GM21825 (cell line): ENCODE data around the gene TENT4B.

ENCODE experiments used
- ATAC-seq: cut with Tn5 transposase; IDR thresholded peaks from one replicate; pipeline ENCODE4 v1.9.1; 2021; ENCODE audit warnings: mild to moderate bottlenecking, moderate library complexity; ENCODE audit not compliant: unreplicated experiment

Gene TENT4B

DNA sequence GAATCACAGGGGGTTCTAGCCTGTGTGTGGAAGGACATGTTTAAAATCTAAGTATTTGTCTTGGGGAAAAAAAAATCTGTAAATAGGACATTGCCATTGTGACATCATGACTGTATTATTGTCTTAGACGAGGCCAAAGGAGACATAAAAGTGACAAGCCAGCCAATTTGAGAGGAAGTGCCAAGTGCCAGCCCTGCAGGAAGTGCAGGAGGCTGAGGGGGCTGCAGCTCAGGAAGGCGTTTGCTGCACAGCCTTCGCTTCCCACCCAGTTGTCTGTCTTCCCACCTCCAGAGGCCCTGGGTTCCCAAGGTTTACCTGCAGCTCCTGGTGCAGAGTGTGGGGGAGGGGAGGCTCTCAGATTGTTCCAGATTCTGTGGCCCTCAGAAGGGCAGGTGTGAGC, 114.5 kb downstream of the TENT4B start:
- no peak for ATAC-seq

DNA sequence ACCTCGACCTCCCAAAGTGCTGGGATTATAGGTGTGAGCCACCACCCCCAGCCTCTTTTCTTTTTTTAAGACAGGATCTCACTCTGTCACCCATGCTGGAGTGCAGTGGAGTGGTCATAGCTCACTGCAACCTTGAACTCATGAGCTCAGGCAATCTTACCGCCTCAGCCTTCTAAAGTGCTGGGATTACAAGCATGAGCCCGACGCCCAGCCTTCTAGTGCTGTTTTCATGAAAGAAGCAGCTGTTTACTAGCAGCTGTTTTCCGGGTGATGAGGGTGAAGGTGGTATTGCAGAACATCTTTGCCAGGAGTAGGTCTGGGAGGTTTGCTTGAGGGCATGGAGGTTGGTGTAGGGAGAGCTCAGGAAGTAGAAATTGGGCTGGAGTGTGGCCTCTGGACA, 115.2 kb downstream of the TENT4B start:
- no peak for ATAC-seq

DNA sequence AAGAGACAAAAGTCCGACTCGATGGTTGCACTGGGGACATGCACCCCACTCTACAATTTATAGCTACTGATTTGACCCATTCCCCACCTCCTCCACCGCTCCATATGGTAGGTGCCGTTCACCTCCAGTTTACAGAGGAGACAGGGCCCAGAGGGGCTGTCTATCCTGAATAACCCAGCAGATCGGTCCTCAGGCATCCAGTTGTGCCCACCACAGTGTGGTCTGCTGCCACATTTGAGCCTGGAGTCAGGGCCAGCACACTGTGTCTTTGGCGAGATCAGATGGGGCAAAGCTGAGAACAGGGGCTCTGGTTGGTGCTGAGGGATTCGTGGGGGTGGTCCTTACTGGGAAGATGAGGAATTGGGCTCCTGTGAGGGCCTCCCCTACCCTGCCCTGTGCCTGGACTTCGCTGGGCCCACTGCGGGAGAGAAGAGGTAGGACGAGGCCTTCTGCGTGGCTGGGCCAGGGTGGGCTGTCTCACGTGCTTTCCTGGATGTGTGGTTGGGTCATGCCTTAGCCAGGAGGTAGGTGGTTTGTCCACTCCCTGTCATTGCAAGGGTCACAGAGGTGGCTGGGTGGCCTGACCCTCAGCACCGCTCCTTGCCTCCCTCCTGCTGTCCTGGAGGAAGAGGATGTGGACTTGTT, 116.1 kb downstream of the TENT4B start:
- ATAC-seq: no peak

DNA sequence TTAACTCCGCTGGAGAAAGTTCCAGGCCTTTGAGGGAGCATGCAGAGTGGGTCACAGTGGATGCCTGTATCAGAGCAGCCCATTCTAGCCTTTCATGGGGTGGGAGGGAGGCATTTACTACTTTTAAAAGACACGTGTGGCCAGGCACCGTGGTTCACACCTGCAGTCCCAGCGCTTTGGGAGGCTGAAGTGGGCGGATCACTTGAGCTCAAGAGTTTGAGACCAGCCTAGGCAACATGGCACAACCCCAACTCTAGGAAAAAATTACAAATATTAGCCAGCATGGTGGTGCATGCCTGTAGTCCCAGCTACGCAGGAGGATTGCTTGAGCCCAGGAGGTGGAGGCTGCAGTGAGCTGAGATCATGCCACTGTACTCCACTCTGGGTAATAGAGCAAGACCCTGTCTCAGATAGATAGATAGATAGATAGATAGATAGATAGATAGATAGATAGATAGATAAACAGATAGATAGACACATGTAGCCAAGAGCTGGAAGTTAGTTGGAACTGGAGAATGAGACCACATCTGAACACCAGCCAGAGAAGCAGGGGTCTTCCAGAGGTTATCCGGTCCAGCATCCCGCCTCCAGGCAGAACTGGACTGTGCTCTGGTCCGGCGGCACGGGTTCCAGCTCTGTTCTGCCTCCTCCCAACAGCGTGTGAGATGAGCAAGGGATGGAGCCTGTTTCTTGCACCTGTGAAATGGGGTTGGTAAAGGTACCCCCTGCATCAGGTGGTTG, 116.8 kb downstream of the TENT4B start:
- no peak for ATAC-seq

DNA sequence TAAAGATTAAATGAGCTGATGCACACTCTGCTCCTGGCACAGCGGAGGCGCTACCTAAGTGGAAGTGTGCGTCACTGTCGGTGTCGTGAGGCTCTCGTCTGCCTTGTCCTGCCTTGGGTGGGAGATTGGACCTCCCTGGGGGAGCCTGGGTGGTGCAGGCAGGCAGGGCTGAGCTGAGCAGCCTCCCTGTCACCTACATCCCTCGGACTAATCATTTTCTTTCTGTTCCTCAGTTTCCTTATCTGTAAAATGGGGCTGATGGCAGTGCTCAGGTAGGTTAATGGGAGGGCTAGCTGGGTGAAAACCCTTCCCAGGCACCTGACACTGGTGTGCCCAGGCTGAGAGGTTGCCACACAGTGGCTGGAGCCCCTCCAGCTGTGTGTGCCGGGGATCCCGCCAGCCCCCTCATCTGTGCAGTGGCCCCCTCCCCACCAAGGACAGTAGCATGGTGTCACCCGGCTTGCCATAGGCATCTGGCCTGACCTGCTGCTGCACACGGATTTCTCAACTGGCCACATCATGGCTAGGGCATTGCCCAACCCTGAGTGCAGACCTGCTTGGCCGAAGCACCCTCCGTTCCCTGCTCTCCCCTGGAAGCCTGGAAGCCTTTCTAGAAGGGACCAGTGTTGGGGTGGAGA, 117.5 kb downstream of the TENT4B start:
- no peak for ATAC-seq

DNA sequence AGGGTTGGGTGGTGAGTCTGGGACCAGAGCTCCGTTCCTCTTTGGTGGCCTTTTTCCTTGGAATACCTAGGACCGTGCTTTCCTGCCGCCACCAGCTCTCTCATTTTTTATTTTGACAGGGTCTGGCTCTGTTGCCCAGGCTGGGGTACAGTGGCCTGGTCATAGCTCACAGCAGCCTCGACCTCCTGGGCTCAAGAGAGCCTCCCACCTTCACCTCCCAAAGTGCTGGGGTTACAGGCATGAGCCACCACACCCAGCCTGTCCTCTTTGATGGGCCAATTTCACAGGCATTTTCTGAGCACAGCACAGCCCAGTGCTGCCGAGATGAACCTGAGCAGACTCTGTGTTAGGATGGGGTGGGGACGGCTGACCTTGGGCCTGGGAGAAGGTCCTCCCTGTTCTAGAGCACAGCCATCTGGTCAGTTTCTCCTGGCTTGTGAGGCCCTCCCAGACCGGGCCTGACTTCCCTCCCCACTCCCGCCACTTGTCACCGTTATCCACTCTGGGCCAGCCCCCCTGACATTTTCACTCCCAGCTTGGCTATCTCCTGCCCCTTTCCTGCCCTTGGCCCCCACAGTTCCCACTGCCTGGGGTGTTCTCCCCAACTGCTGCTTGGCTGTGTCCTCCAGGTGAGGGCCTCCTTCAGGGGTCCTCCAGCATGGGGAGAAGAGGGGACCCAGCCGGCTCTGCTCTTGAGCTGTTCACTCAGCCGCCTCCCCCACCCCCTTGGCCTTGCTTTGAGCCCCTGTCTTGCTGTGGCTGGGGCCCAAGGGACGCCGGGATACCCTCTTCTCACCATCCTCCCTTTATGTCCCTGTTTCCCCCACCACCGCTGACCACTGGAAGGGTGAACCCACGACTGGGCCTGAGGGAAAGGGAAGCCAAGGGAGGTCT, 118.3 kb downstream of the TENT4B start:
- no peak for ATAC-seq

DNA sequence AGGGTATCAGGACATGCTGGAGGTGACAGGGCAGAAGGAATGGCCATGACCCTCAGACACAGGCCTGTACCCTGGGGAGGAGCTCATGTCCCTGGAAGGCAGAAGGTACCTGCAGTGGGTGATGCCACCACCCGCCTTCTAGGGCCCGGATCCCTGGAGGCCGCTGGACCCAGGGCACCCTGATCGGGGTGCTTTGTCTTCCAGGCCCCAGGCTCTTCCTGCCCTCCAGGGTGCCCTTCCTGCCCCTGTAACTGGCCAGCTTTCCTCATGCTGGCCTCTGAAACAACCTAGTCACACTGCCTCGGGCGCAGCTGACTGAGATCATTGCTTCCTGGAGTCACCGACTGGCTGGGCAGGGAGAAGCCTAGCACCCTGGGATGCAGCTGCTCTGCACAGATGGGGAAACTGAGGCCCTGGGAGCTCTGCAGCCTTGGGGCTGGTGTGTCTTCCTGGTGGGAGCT, 119.0 kb downstream of the TENT4B start:
- no peak for ATAC-seq

DNA sequence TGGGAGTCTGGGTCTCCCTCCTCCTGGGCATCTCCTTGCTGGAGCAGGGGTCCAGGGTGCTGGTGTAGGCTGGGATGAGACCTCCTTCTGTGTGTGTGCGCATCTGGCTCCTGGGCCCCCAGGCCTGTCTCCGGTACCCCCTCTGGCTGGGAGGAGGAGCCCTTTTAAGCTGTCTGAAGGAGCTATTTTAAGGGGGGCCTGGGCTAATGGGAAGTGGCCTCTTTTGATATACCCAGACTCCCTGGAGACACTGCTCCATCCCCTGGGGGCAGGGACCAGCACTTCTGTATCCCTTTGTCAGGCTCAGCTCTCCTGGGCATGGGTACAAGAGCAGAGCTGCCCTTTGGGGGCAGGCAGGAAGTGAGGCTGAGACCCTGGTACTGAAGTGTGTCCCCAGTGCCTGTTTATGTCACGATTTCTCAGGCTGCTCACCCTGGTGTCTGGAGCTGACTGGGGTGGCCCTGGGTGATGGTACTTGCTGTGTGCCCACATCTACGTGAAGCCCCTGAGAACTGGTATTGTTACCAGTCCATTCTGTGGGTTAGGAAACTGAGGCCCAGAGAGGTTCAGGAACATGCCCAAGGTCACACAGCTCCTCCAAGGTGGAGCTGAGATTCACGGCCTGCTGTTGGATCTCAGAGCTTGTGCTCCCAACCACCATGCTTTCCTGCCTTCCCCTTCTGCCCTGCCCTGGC, 119.7 kb downstream of the TENT4B start:
- ATAC-seq: no peak

DNA sequence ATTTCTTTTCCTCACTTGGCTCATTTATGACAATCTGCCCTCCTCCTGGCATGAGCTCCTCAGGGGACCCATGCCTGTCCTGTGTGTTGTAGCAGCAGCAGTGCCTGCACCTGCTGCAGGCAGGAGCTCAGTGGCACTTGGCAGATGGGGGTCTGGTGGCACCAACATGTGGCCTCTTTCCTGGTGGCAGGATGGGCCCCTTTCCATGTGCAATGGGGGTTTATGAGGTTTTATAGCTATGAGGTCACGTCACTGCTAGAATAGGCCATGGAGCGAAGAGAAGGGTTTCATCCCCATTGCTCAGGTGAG, 120.2 kb downstream of the TENT4B start:
- ATAC-seq: no peak

DNA sequence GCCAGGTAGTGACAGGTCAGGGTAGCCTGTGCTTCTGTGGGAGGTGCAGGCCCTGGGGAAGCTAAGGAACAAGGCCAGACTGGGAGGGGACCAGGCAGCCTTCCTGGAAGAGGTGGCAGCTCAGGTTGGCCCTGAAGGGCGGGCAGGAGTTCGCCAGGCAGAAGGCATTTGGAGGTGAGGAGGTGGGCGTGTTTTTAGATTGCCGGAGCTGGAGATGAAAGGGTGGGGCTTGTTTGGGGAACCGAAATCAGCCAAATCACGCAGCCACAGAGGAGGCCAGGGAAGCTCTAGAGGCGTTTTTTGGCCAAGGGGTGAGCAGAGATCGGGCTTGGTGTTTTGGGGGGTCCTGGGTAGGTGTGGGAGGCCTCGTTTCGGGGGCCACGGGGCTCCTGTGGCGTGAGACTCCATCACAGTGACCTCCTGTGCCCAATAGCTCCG, 120.8 kb downstream of the TENT4B start:
- peak; percentile 60 for ATAC-seq

DNA sequence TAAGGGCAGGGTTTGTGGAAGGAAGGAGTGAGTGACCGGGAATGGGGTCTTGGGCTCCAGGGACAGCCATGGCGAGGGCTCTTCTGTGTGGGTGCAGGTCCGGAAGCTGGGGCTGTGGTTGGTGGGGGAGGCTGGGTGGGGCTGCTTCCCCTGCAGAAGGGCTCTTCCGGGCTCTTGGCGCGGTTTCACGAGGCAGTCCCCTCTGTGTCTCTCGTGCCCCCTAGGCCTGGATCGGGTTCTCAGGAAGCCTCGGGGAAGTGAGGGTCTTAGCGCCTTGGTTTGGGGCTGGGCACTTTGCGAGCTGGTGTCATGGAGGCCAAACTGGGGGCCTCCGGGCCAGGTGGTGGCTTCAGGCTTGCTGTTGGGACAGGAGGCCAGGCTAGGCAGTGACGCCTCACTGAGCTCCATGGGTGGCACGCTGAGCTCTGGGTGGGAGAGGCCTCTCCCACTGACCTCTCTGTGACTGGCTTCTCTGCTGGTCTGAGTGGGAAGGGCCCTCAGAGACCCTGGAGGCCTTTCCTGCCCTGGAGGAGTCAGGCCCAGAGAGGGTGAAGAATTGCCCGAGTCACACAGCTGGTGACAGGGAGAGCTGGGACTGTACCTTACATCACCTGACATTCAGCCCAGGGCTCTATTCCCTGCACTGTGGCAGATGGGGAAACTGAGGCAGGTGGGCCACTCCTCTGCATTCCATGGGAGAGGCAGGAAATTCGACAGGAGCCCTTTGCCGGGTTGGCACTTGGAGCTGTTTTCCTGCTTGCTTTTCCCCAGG, 121.4 kb downstream of the TENT4B start:
- peak; percentile 48 for ATAC-seq

DNA sequence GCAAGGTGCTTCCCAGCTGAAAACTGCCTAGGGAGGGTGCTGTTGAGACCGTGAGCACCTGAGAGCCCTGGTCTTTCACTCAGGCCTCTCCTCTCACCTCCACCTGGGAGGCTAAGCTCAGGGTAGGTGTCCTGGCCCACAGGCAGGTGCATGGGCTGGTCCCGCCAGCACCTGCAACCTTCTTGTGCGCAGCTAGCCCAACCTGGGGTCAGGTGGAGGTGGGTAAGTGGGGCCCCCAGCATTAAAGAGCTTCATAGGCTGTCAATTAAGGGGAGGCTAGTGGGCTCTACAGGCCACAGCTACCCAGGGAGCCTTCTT, 122.0 kb downstream of the TENT4B start:
- ATAC-seq: no peak

DNA sequence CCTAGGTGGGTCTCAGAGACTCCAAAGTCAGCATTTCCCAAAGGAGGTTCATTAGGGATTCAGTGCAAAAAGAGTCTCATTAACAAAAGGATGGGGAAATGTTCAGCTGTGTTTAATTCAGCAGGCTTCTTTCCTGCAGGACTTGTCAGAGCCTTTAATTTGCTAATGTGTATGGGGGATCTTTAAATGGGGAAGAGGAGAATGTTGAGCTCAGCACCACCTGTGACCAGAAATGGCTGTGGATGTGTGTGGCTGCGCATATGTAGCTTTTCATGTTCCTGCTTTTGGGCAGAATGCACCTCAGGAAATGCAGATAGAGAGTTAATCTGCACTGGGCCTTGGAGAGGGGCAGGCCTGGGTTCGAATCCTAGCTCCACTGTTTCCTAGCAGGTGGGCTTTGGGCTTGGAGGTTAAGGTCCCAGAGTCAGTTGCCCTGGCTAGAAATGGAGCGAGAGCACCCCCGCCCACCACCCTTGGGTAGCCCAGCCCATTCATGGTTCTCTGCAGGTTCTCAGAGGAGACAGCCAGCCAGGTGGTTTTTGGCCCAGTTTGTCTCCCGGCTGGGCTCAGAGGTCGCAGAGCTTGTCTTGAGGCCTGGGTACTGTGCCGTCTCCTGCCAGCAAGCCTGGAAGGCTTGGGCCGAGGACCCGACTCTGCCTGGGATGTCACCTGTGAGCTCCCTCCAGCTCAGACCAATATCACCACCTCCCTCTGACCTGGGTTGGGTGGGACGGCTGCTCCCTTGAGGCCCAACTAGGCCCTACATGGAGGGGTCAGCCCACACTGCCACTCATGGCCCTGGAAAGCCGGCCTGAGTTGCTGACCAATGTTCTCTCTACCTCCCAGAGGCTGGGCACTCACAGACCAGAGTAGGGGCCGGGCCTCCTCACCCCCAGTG, 122.6 kb downstream of the TENT4B start:
- ATAC-seq: no peak

DNA sequence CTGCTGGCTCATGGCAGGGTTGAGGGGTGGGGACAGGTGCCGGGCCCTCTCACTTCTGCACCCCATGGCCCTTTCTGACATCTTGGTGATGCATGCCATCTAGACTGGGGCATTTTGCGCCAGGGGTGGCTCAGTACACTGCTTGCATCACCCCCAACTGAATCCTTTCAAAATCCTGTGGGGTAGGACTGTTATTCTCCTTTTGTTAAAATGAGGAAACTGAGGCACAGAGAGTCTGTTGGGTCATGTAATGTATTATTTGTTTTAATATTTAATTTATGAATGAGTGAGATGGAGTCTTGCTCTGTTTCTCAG, 123.2 kb downstream of the TENT4B start:
- no peak for ATAC-seq

DNA sequence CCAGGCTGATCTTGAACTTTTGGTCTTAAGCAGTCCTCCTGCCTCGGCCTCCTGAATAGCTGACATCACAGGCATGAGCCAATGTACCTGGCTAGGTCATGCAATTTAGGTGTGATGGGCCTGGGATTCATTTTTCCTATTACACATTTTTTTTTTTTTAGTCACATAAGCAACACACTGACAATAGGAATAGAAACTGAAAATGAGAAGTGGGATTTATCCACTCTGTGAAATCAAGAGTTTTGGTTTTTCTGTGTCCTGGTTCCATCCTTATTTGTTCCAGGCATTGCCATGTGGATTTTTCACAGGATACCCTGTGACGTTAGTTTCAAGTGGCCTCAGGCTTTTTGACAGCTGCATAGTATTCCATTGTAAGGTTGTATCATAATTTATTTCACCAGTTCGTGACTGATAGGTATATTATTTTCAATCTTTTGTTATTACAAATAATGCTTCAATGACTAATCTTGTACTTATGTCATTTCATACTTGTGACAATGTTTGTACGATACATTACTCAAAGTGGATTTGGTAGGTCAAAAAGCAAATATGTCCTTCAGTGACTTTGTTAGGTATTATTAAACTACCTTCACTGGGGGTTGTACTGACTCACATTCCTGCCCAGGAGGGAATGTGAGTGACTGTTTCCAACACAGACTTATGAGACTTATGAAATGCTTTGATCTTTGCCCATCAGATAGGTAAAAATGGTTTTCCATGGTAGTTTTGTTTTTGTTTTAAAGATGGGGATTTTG, 123.9 kb downstream of the TENT4B start:
- no peak for ATAC-seq

DNA sequence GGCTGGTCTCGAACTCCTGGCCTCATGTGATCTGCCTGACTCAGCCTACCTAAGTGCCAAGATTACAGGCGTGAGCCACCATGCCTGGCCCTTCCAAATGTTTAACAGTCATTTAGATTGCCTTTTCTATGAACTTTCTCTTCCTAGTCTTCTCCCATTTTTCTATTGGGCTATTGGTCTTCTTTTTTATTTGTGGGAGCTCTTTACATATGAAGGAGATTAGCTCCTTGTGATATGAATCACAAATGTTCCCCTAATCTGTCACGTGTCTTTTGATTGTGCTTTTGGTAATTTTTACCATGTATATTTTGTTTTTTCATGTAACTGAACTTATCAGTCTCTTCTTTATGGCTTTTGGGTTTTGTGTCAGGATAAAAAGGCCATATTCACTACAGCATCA, 125.1 kb downstream of the TENT4B start:
- ATAC-seq: no peak

DNA sequence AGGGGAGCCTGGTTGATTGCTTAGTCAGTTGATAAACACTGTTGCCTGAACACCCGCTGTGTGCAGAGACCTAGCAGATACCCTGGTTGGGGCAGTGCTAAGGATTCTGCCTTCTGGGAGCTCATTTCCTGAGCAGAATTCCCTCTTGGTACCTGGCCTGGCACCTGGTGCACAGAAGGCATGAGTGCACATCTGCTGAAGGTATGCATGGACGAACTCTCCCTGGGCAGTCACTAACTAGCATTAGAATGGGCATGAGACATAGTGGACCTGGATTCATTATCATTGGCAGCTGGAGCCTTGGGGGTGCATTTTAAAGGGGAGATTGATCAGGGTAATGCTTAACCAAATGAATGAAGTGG, 126.4 kb downstream of the TENT4B start:
- ATAC-seq: no peak

DNA sequence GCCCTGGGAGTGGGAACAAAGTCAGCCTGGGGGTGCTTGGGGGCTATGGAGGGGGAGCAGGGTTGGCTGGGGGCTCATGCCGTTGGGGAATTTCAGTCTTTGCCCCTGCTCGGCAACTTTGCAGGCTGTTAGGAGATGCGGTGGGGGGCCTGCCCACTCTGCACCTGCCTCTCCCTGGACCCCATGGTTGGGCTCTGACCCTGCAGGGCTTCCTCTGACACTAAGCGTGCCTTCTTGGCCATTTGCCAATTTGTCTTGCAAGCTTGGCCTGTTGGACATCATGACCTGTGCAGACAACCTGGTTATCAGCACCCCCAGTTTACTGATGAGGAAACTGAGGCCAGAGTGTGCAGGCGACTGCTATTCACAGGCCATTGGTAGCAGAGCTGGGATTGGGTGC, 127.8 kb downstream of the TENT4B start:
- no peak for ATAC-seq
